SH-SY5Y (cell line): ENCODE results near the gene MED25.

Experiments
- GATA2 ChIP-seq: IDR thresholded peaks from 2 replicates; pipeline ENCODE4 v1.6.1; 2011; ENCODE audit warnings: mild to moderate bottlenecking, low read depth, low read length
- GATA3 ChIP-seq: IDR thresholded peaks from 2 replicates; pipeline ENCODE4 v1.6.1; 2011; ENCODE audit warnings: low read depth, mild to moderate bottlenecking, low read length, moderate library complexity

DNA sequence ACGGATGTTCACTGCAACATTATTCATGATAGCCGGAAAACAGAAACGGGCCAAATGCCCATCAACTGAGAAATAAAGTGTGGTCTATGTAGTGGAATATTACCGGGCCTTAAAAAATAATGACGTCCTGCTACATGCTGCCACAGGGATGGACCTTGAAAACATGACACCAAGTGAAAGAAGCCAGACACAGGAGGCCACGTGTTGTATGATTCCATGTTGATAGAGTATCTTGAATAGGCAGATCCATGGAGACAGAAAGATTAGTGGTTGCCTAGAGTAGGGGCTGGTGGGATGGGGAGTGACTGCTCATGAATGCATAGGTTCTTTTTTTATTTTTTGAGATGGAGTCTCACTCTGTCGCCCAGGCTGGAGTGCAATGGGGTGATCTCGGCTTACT, 47.6 kb upstream of the MED25 start:
- TF ChIP-seq GATA2 = no peak
- no peak for TF ChIP-seq GATA3
